ENCODE results near the gene GORASP1.

DNA sequence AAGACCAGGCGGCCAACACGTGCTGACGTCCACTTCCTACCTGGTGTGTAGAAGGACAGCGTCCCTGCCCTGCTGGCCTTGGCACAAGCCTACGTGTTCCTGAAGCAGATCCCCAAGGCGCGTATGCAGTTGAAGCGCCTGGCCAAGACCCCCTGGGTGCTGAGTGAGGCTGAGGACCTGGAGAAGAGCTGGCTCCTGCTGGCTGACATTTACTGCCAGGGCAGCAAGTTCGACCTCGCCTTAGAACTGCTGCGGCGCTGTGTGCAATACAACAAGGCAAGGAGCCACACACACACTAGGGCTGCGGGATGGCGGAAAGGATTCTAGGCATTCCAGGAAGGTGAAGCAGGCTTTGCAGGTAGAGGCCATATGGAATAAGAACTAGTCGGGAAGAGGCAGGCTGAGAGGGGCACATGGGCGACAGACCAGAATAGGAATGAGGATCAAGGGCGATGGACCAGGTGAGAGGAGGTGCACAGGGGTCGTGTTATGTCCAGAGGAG, 30.1 kb upstream of the GORASP1 start:
- TF ChIP-seq POLR2A (IDR thresholded peaks at IDR 0.05; ENCODE audit: low read length) (no peak), GATA1 (IDR thresholded peaks at IDR 0.05; ENCODE audit: low read depth, low read length) (no peak)
